WTC11 (cell line): Measurements from ENCODE around the gene GSG1L2. TPM values are rescaled to one million over a fixed set of nuclear protein-coding genes. Genes with fewer than 3 reads are reported as not detected.

Source experiments
- ATAC-seq: fragments of 200-7000 bp; cut with Tn5 transposase; 2 replicates; pipeline ENCODE4 v1.10.0; 2021; ENCODE audit warnings: mild to moderate bottlenecking, moderate library complexity
- CTCF ChIA-PET: fragments of 300-600 bp; sonication (Branson Sonifier 250); formaldehyde crosslinking; loops from one replicate; lab custom pipeline; 2021; ENCODE audit warnings: antibody characterized with exemption; lab: Charles Lee
- POLR2A ChIA-PET: fragments of 350-600 bp; sonication (Branson Sonifier 250); formaldehyde crosslinking; loops from one replicate; lab custom pipeline; 2021; ENCODE audit warnings: antibody characterized with exemption; lab: Charles Lee
- DNase-seq: peaks from one replicate; pipeline ENCODE4 v3.0.0; 2021; ENCODE audit warnings: low spot score
- H3K27ac Mint-ChIP-seq: 2 replicates; pipeline ENCODE4 v1.8.0; 2021; ENCODE audit warnings: mixed read lengths
- H3K27me3 Mint-ChIP-seq: 2 replicates; pipeline ENCODE4 v1.8.0; 2021; ENCODE audit warnings: low read depth, mild to moderate bottlenecking, moderate library complexity, mixed read lengths
- H3K36me3 Mint-ChIP-seq: 2 replicates; pipeline ENCODE4 v1.8.0; 2021; ENCODE audit warnings: mixed read lengths
- H3K4me1 Mint-ChIP-seq: 2 replicates; pipeline ENCODE4 v1.8.0; 2022; ENCODE audit warnings: mixed read lengths
- H3K4me3 Mint-ChIP-seq: 2 replicates; pipeline ENCODE4 v1.8.0; 2021; ENCODE audit warnings: mild to moderate bottlenecking, moderate library complexity, mixed read lengths
- H3K9me3 Mint-ChIP-seq: 2 replicates; pipeline ENCODE4 v1.8.0; 2021; ENCODE audit warnings: mixed read lengths
- ATF1 ChIP-seq: sonication (generic); formaldehyde crosslinking; IDR thresholded peaks from 2 replicates; pipeline ENCODE4 v1.8.1; 2023; ENCODE audit warnings: mild to moderate bottlenecking, moderate library complexity, missing genetic modification reagents
- ATF3 ChIP-seq: sonication (generic); formaldehyde crosslinking; conservative IDR thresholded peaks from 2 replicates; pipeline ENCODE4 v1.8.1; 2022; ENCODE audit warnings: mild to moderate bottlenecking, missing genetic modification reagents
- EMX1 ChIP-seq: fragments of 250-450 bp; sonication (Bioruptor Pico); IDR thresholded peaks from 2 replicates; pipeline ENCODE4 v1.8.0; 2021; ENCODE audit warnings: mild to moderate bottlenecking
- ESRRA ChIP-seq: sonication (generic); formaldehyde crosslinking; IDR thresholded peaks from 2 replicates; pipeline ENCODE4 v1.8.1; 2022; ENCODE audit warnings: mild to moderate bottlenecking, missing genetic modification reagents, borderline replicate concordance
- MYBL2 ChIP-seq: sonication (generic); formaldehyde crosslinking; IDR thresholded peaks from 2 replicates; pipeline ENCODE4 v1.8.1; 2023; ENCODE audit warnings: mild to moderate bottlenecking, moderate library complexity, missing genetic modification reagents
- NR2C2 ChIP-seq: sonication (generic); formaldehyde crosslinking; IDR thresholded peaks from 2 replicates; pipeline ENCODE4 v1.8.0; 2022; ENCODE audit warnings: mild to moderate bottlenecking, missing genetic modification reagents
- NR3C1 ChIP-seq: sonication (generic); formaldehyde crosslinking; conservative IDR thresholded peaks from 2 replicates; pipeline ENCODE4 v1.8.1; 2023; ENCODE audit warnings: low read depth, mild to moderate bottlenecking, missing genetic modification reagents
- PREB ChIP-seq: sonication (generic); formaldehyde crosslinking; IDR thresholded peaks from 2 replicates; pipeline ENCODE4 v1.8.1; 2022; ENCODE audit warnings: mild to moderate bottlenecking, missing genetic modification reagents, moderate library complexity, borderline replicate concordance
- RORB ChIP-seq: fragments of 250-450 bp; sonication (Bioruptor Pico); IDR thresholded peaks from 2 replicates; pipeline ENCODE4 v1.9.0; 2021; ENCODE audit warnings: mild to moderate bottlenecking
- SMAD3 ChIP-seq: sonication (generic); formaldehyde crosslinking; IDR thresholded peaks from 2 replicates; pipeline ENCODE4 v1.8.0; 2022; ENCODE audit warnings: missing genetic modification reagents, mild to moderate bottlenecking, borderline replicate concordance
- STAT6 ChIP-seq: sonication (generic); formaldehyde crosslinking; conservative IDR thresholded peaks from 2 replicates; pipeline ENCODE4 v1.8.1; 2023; ENCODE audit warnings: mild to moderate bottlenecking, low read depth, missing genetic modification reagents, moderate library complexity
- USF2 ChIP-seq: sonication (generic); formaldehyde crosslinking; IDR thresholded peaks from 2 replicates; pipeline ENCODE4 v1.8.1; 2023; ENCODE audit warnings: mild to moderate bottlenecking, missing genetic modification reagents, moderate library complexity
- ZBTB21 ChIP-seq: sonication (generic); formaldehyde crosslinking; IDR thresholded peaks from 2 replicates; pipeline ENCODE4 v1.8.1; 2023; ENCODE audit warnings: mild to moderate bottlenecking, missing genetic modification reagents, borderline replicate concordance
- ZNF219 ChIP-seq: sonication (generic); formaldehyde crosslinking; IDR thresholded peaks from 2 replicates; pipeline ENCODE4 v1.8.0; 2023; ENCODE audit warnings: missing genetic modification reagents, mild to moderate bottlenecking, borderline replicate concordance
- ZNF532 ChIP-seq: fragments of 250-450 bp; sonication (Bioruptor Pico); IDR thresholded peaks from 2 replicates; pipeline ENCODE4 v1.9.0; 2021; ENCODE audit warnings: mild to moderate bottlenecking, borderline replicate concordance
- total RNA-seq: library from RNA; stranded (reverse); gene quantifications from 3 replicates; pipeline ENCODE4 v1.2.3, GENCODE V29; 2021
- TF ChIP-seq, protein P1 (sequence below): sonication (generic); formaldehyde crosslinking; IDR thresholded peaks from 2 replicates; pipeline ENCODE4 v1.8.1; 2022; ENCODE audit warnings: mild to moderate bottlenecking, moderate library complexity, missing genetic modification reagents

GSG1L2 gene
- total RNA-seq, 1 experiment from 2014 or later = not detected

- TF ChIP-seq RORB (CRISPR knock-in tag) (no peak), SMAD3 (CRISPR knock-in tag) (no peak), ATF1 (no peak), ESRRA (no peak), ATF3 (CRISPR knock-in tag) (no peak), USF2 (CRISPR knock-in tag) (no peak), ZNF219 (CRISPR knock-in tag) (no peak), MYBL2 (CRISPR knock-in tag) (no peak)
Observed at GRCh38 chr17:9813166-9813565, 8.7 kb downstream of the GSG1L2 start (continued).

DNA sequence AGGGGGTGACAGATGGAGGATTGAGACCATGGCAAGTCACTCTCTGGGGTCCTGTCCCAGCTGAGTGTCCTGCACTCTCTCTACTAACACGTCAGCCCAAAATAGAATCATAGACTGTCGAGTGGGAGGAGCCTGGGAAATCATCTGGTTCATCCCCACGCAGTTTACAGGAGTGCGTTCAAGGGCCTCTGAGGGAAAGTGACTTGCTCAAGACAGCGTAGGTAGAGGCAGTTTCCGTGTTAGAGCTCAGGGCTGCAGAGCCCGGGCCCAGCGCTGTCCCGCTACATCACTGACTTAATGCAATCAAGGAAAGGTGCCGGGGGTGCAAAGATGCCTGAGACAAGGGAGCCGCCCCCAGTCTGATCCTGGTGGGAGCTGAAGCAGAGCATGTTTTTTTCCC, 10.3 kb downstream of the GSG1L2 start:
- ATAC-seq = no peak
- ChIA-PET CTCF (no interaction called here), POLR2A (no interaction called here)
- Mint-ChIP-seq H3K27ac (no peak overlapping the region), H3K36me3 (no peaks in the 10 kb centered on the region), H3K27me3 (no peaks in the 10 kb centered on the region), H3K4me3 (no peak overlapping the region), H3K4me1 (no peaks in the 10 kb centered on the region), H3K9me3 (peaks cover 10% of the 10 kb centered on the region)
- DNase-seq = no peak
- TF ChIP-seq NR3C1 = no peak
- no peak for TF ChIP-seq ZBTB21 (CRISPR knock-in tag)
- TF ChIP-seq, protein P1, sequence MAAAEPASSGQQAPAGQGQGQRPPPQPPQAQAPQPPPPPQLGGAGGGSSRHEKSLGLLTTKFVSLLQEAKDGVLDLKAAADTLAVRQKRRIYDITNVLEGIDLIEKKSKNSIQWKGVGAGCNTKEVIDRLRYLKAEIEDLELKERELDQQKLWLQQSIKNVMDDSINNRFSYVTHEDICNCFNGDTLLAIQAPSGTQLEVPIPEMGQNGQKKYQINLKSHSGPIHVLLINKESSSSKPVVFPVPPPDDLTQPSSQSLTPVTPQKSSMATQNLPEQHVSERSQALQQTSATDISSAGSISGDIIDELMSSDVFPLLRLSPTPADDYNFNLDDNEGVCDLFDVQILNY (CRISPR knock-in tag) = no peak
- TF ChIP-seq ZNF532 (CRISPR knock-in tag) = no peak
- TF ChIP-seq NR2C2 = no peak
- TF ChIP-seq PREB (CRISPR knock-in tag) = no peak
- no peak for TF ChIP-seq EMX1 (CRISPR knock-in tag)
- no peak for TF ChIP-seq STAT6 (CRISPR knock-in tag)
- TF ChIP-seq ZNF219 (CRISPR knock-in tag) = no peak
